ENCODE results near the gene LYPD6B. TPM values are rescaled to one million over a fixed set of nuclear protein-coding genes. Genes with fewer than 3 reads are reported as not detected.

LYPD6B gene
- total and polyA plus RNA-seq, 10 donors: 0.46 to 3.5 (median 1.9) TPM

- intact Hi-C loops (cut with DNase I; ENCODE audit: low total_unique reads): no loop called here
- no peaks in the 10 kb centered on the region for H3K4me1 ChIP-seq
- peaks cover 0 to 5% (median 0%) of the 10 kb centered on the region in 8 donors for H3K9me3 ChIP-seq
- H3K4me3 ChIP-seq: no peak overlapping the region
- no peaks in the 10 kb centered on the region for H3K36me3 ChIP-seq
- no peaks in the 10 kb centered on the region for H3K27me3 ChIP-seq (replicated peaks in 1 of 7)
- TF ChIP-seq CTCF (IDR thresholded peaks at IDR 0.05 in 8 of 11, conservative IDR thresholded peaks at IDR 0.05 in 3 of 11) (no peak), POLR2A (IDR thresholded peaks at IDR 0.05) (no peak), POLR2AphosphoS5 (IDR thresholded peaks at IDR 0.05) (no peak)
- H3K27ac ChIP-seq: no peak overlapping the region
- DNase-seq: no peak
- WGBS, 5 donors: 57 to 83% (median 76%) methylated on average over 6 of the region's 6 CpGs
Observed at GRCh38 chr2:149119368-149119767, 80.9 kb downstream of the LYPD6B start.

- H3K27me3 ChIP-seq (replicated peaks in 1 of 7): no peaks in the 10 kb centered on the region
- WGBS, 5 donors: 74 to 93% (median 82%) methylated on average over 2 of the region's 2 CpGs
- intact Hi-C loops (cut with DNase I; ENCODE audit: low total_unique reads): no loop called here
- no peak overlapping the region for H3K4me3 ChIP-seq
- H3K36me3 ChIP-seq: no peaks in the 10 kb centered on the region
- H3K4me1 ChIP-seq: no peaks in the 10 kb centered on the region
- no peak for DNase-seq
- no peak overlapping the region for H3K27ac ChIP-seq
- TF ChIP-seq POLR2AphosphoS5 (IDR thresholded peaks at IDR 0.05): no peak
- no peak for TF ChIP-seq CTCF (IDR thresholded peaks at IDR 0.05 in 8 of 11, conservative IDR thresholded peaks at IDR 0.05 in 3 of 11)
- TF ChIP-seq POLR2A (IDR thresholded peaks at IDR 0.05): no peak
- no peaks in the 10 kb centered on the region for H3K9me3 ChIP-seq
Observed at GRCh38 chr2:149122516-149122915, 84.0 kb downstream of the LYPD6B start.

GRCh38 chr2:149125031-149125725 is 86.7 kb downstream of the LYPD6B start:
- Histone ChIP-seq H3K36me3 (no peaks in the 10 kb centered on the region), H3K4me3 (no peak overlapping the region), H3K4me1 (no peaks in the 10 kb centered on the region), H3K9me3 (no peaks in the 10 kb centered on the region), H3K27me3 (replicated peaks in 1 of 7) (no peaks in the 10 kb centered on the region), H3K27ac (no peak overlapping the region)
- intact Hi-C loops (cut with DNase I; ENCODE audit: low total_unique reads): no loop called here
- TF ChIP-seq POLR2A (IDR thresholded peaks at IDR 0.05): no peak
- no peak for TF ChIP-seq CTCF (IDR thresholded peaks at IDR 0.05 in 8 of 11, conservative IDR thresholded peaks at IDR 0.05 in 3 of 11)
- TF ChIP-seq POLR2AphosphoS5 (IDR thresholded peaks at IDR 0.05): no peak
- WGBS, 5 donors: 66 to 88% (median 82%) methylated on average over 6 of the region's 6 CpGs
- no peak for DNase-seq

- 8 to 26% (median 19%) methylated on average over 2 of the region's 2 CpGs for WGBS, 5 donors
- TF ChIP-seq POLR2AphosphoS5 (IDR thresholded peaks at IDR 0.05) (no peak), POLR2A (IDR thresholded peaks at IDR 0.05) (no peak), CTCF (IDR thresholded peaks at IDR 0.05 in 8 of 11, conservative IDR thresholded peaks at IDR 0.05 in 3 of 11) (no peak)
- DNase-seq: no peak
- Histone ChIP-seq H3K4me3 (no peak overlapping the region), H3K27me3 (replicated peaks in 1 of 7) (no peaks in the 10 kb centered on the region), H3K4me1 (no peaks in the 10 kb centered on the region), H3K9me3 (no peaks in the 10 kb centered on the region), H3K36me3 (no peaks in the 10 kb centered on the region), H3K27ac (no peak overlapping the region)
- intact Hi-C loops (cut with DNase I; ENCODE audit: low total_unique reads): no loop called here
Observed at GRCh38 chr2:149129433-149129832, 90.9 kb downstream of the LYPD6B start.

All from spleen (tissue), 11 donors.